ENCODE data around the gene GPR21. TPM values are rescaled to one million over a fixed set of nuclear protein-coding genes. Genes with fewer than 3 reads are reported as not detected.

GPR21 gene
- total RNA-seq, 1 donor from 2014 or later = 1.1 TPM

GRCh38 chr9:123063177-123063598 lies 29.7 kb downstream of the GPR21 start:
- no peak for DNase-seq (ENCODE audit: extremely low read depth, low read depth, low spot score)

GRCh38 chr9:123063896-123064295 lies 30.4 kb downstream of the GPR21 start:
- no peak for DNase-seq (ENCODE audit: extremely low read depth, low read depth, low spot score)

- DNase-seq (ENCODE audit: extremely low read depth, low read depth, low spot score) = no peak
Measured at GRCh38 chr9:123064716-123065115, 31.2 kb downstream of the GPR21 start.

GRCh38 chr9:123065196-123065595 lies 31.7 kb downstream of the GPR21 start:
- DNase-seq (ENCODE audit: extremely low read depth, low read depth, low spot score) = no peak

GRCh38 chr9:123067136-123067535 lies 33.7 kb downstream of the GPR21 start:
- DNase-seq (ENCODE audit: extremely low read depth, low read depth, low spot score) = no peak

GRCh38 chr9:123069010-123069481 lies 35.6 kb downstream of the GPR21 start:
- no peak for DNase-seq (ENCODE audit: extremely low read depth, low read depth, low spot score)

GRCh38 chr9:123070198-123070597 lies 36.7 kb downstream of the GPR21 start:
- no peak for DNase-seq (ENCODE audit: extremely low read depth, low read depth, low spot score)

GRCh38 chr9:123072407-123072995 lies 39.0 kb downstream of the GPR21 start:
- no peak for DNase-seq (ENCODE audit: extremely low read depth, low read depth, low spot score)

- no peak for DNase-seq (ENCODE audit: extremely low read depth, low read depth, low spot score)
Measured at GRCh38 chr9:123073441-123073840, 40.0 kb downstream of the GPR21 start.

GRCh38 chr9:123073991-123074422 lies 40.5 kb downstream of the GPR21 start:
- DNase-seq (ENCODE audit: extremely low read depth, low read depth, low spot score) = no peak

- no peak for DNase-seq (ENCODE audit: extremely low read depth, low read depth, low spot score)
Measured at GRCh38 chr9:123074628-123075027, 41.2 kb downstream of the GPR21 start.

GRCh38 chr9:123080444-123080843 lies 47.0 kb downstream of the GPR21 start:
- no peak for DNase-seq (ENCODE audit: extremely low read depth, low read depth, low spot score)

- DNase-seq (ENCODE audit: extremely low read depth, low read depth, low spot score) = peak; percentile 33
Measured at GRCh38 chr9:123081824-123082223, 48.4 kb downstream of the GPR21 start.

GRCh38 chr9:123083680-123084079 lies 50.2 kb downstream of the GPR21 start:
- DNase-seq (ENCODE audit: extremely low read depth, low read depth, low spot score) = no peak

- DNase-seq (ENCODE audit: extremely low read depth, low read depth, low spot score) = no peak
Measured at GRCh38 chr9:123084256-123084655, 50.8 kb downstream of the GPR21 start.

Other genes starting within 250 kb of the GPR21 start
- gene OR5C1, start 244.7 kb upstream of the GPR21 start, total RNA-seq = not detected in 2 replicates
- gene OR1K1, start 233.5 kb upstream of the GPR21 start, total RNA-seq = not detected in 2 replicates
- gene PDCL, start 205.1 kb upstream of the GPR21 start, total RNA-seq = 42.6 and 49.5 TPM in 2 replicates
- 49.3 and 69.2 TPM in 2 replicates for gene RC3H2, start 128.3 kb upstream of the GPR21 start, total RNA-seq
- gene ZBTB6, start 120.3 kb upstream of the GPR21 start, total RNA-seq = 4.0 and 5.3 TPM in 2 replicates
- 3.7 and 4.2 TPM in 2 replicates for gene ZBTB26, start 102.2 kb upstream of the GPR21 start, total RNA-seq
- 21.7 and 35.5 TPM in 2 replicates for gene RABGAP1, start 92.6 kb upstream of the GPR21 start, total RNA-seq
- gene STRBP, start 234.9 kb downstream of the GPR21 start, total RNA-seq = 10.3 and 10.9 TPM in 2 replicates